Lower leg skin (tissue), 4 donors: ENCODE results near the gene PRDM15. TPM values are rescaled to one million over a fixed set of nuclear protein-coding genes. Genes with fewer than 3 reads are reported as not detected.

Experiments
- DNase-seq, 2 donors: peaks; one replicate each; pipeline ENCODE4 v3.0.0-alpha.2; 2019; ENCODE audit warnings: low spot score in 2 of 2
- H3K4me3 ChIP-seq: fragments of 200-600 bp; sonication (generic); 2 replicates; pipeline ENCODE4 v1.5.1; 2017; ENCODE audit warnings: mild to moderate bottlenecking, low read depth; ENCODE audit not compliant: poor library complexity, severe bottlenecking
- POLR2A ChIP-seq, 2 donors: fragments of 450-650 bp; IDR thresholded peaks; one replicate each; pipeline ENCODE4 v1.6.1; 2016 to 2017; ENCODE audit warnings: antibody characterized with exemption in 2 of 2, mild to moderate bottlenecking in 1 of 2, moderate library complexity in 1 of 2
- WGBS, 2 donors: methylation state at CpG; one replicate each; pipeline ENCODE4 v1.1.5; 2018; 5-methylcytosine and 5-hydroxymethylcytosine counted together
- intact Hi-C: fragments of 100-400 bp; cut with DNase I; formaldehyde crosslinking; loops from one replicate; pipeline ENCODE4 v1.15.0; 2023; ENCODE audit warnings: low total_unique reads
- total RNA-seq, 4 donors: library from RNA; depleted of rRNA; stranded (reverse); fragments of >200 nt; gene quantifications; one replicate each; pipeline ENCODE4 v1.1.0, GENCODE V29; 2016
- TF ChIP-seq, protein P1 (sequence below), 3 donors: fragments of 450-650 bp; IDR thresholded peaks; one replicate each; pipeline ENCODE4 v1.5.1; 2016; ENCODE audit warnings: antibody characterized with exemption in 3 of 3, mild to moderate bottlenecking in 3 of 3, moderate library complexity in 2 of 3

PRDM15 gene
- total RNA-seq, 4 donors from 2014 or later: 4.7 to 26.9 (median 9.1) TPM

DNA sequence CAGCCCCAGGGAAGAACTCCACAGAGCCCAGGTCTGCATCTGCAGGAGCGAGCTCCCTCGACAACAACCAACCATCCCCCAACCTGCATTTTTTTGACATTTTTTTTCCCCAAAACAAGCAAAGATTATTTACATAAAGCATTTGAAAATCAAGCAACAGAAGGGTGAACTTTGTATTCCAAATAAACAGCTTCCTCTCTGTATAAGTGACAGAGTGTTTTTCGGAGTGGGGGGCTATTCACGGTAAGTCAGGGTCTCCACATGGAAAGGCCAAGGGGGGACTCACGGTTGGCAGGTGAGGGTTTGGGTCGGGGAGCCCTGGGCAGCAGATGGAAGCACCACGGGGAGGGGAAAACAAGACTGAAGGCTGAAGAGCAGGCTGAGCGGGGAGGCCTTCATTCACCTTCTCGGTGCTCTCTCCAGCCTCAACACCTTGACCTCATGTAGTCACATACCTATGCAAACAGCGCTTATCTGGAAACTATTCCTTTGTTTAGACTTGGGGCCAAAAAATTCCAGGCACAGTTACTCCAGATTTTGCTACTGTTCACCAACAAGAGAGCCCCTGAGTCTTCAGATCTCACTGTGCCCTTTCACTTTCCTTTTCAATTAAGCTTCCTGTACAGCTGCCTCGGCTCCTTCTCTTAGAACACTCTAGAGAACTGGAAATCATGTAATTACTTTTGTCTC is 47.1 kb upstream of the PRDM15 start:
- intact Hi-C loops: no loop called here
- no peak overlapping the region for H3K4me3 ChIP-seq
- TF ChIP-seq, protein P1, sequence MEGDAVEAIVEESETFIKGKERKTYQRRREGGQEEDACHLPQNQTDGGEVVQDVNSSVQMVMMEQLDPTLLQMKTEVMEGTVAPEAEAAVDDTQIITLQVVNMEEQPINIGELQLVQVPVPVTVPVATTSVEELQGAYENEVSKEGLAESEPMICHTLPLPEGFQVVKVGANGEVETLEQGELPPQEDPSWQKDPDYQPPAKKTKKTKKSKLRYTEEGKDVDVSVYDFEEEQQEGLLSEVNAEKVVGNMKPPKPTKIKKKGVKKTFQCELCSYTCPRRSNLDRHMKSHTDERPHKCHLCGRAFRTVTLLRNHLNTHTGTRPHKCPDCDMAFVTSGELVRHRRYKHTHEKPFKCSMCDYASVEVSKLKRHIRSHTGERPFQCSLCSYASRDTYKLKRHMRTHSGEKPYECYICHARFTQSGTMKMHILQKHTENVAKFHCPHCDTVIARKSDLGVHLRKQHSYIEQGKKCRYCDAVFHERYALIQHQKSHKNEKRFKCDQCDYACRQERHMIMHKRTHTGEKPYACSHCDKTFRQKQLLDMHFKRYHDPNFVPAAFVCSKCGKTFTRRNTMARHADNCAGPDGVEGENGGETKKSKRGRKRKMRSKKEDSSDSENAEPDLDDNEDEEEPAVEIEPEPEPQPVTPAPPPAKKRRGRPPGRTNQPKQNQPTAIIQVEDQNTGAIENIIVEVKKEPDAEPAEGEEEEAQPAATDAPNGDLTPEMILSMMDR (IDR thresholded peaks at IDR 0.05): no peak
- TF ChIP-seq POLR2A (IDR thresholded peaks at IDR 0.05): no peak
- DNase-seq: no peak
- 24 to 31% methylated on average over 11 of the region's 11 CpGs for WGBS, 2 donors

DNA sequence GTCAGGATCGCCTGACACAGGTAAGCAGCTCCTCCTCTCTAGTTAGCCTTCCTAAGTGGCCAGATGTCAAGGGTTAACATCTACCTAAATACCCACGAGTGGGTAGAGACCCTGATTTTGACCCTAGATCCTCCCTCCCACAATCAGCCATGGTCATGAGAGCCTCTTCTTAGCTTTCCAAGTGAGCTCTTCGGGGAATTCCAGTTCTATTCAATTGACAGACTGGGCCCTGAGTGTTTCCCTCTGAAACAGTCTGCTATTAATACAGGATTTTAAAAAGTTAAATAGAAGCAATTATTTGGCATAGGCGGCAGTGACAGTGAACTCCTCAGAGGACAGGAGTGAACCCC is 46.6 kb upstream of the PRDM15 start:
- TF ChIP-seq, protein P1 (IDR thresholded peaks at IDR 0.05): no peak
- TF ChIP-seq POLR2A (IDR thresholded peaks at IDR 0.05): no peak
- intact Hi-C loops: no loop called here
- no peak for DNase-seq
- no peak overlapping the region for H3K4me3 ChIP-seq
- WGBS, 2 donors: 63 to 67% methylated on average over 4 of the region's 4 CpGs

DNA sequence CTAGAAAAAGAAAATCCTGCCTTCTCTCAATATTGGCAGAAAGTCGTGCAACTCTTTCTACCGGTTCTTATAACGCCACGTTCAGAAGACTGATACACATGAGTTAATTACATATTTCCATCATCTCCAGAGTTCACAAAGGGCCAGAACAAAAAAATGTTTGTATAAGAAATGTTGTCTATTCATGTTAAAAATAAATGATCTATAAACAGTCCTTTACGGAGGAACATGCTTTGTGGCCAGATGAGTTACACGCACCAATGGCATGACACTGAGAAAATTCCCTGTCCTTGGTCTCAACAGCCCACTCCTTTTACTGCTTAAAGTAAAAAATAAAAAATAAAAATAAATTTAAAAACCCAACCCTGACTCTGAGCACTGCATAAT is 45.2 kb upstream of the PRDM15 start:
- DNase-seq: no peak
- intact Hi-C loops: no loop called here
- H3K4me3 ChIP-seq: no peak overlapping the region
- 66 to 68% methylated on average over 6 of the region's 6 CpGs for WGBS, 2 donors
- TF ChIP-seq POLR2A (IDR thresholded peaks at IDR 0.05): no peak
- TF ChIP-seq, protein P1 (IDR thresholded peaks at IDR 0.05): no peak

DNA sequence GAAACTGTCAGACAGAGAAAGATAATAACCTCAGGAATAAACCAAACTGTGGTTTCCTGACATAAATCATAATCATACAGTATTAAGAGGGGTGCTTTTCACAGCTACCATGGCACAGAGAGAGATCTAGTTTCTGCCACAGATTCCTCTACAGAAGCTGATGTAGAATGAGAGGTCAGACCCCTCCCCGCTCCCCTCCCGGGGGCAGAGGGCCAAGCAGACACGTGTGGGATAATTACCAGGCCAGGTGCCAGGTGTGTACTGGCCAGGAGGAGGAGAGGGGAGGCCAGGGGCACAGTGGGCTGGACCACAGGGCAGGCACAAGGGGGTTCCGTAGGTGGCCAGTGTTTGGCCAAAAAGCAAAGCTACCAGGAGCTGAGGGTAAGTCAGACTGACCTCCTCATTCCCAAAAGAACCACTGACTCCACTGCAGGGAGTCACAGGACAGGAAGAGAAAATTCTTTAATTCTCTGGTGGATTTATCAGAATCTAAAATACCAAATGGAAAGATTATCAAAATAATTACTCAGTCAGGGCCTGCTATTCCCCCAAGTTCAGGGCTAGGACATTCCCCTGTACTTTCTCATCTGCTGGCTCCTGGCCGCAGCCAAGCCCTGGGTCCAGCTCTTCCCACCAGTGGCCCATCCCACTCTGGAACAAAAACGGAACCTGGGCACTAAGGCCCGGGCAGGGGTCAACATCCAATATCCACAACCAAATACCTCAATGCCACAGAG is 44.7 kb upstream of the PRDM15 start:
- intact Hi-C loops: no loop called here
- TF ChIP-seq, protein P1 (IDR thresholded peaks at IDR 0.05): no peak
- TF ChIP-seq POLR2A (IDR thresholded peaks at IDR 0.05): no peak
- 52 to 58% methylated on average over 7 of the region's 7 CpGs for WGBS, 2 donors
- no peak for DNase-seq
- H3K4me3 ChIP-seq: no peak overlapping the region

DNA sequence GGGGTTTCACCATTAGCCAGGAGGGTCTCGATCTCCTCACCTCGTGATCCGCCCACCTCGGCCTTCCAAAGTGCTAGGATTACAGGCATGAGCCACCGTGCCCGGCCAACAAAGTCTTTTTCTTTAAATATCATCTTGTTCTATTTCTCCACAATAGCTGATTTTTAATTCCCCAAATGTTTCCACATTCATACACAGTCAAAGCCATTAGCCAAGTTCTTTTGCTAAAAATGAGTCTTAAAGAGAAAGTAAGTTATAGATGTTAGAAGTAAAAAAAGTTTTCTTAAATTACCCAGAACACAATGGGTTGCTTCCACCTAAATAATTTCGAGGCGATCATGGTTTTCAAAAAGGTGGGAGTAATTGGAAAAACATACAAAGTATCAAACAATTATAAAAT is 44.0 kb upstream of the PRDM15 start:
- DNase-seq: no peak
- TF ChIP-seq, protein P1 (IDR thresholded peaks at IDR 0.05): no peak
- no peak for TF ChIP-seq POLR2A (IDR thresholded peaks at IDR 0.05)
- H3K4me3 ChIP-seq: no peak overlapping the region
- intact Hi-C loops: no loop called here
- WGBS, 2 donors: 67 to 81% methylated on average over 8 of the region's 8 CpGs
